Vagina (tissue), 2 donors: ENCODE results near the gene EPS8L3. TPM values are rescaled to one million over a fixed set of nuclear protein-coding genes. Genes with fewer than 3 reads are reported as not detected.
A peak's percentile ranks its signal among the peaks of the same experiment; 100 is the strongest.

Source experiments
- DNase-seq, 2 donors: peaks; one replicate each; pipeline ENCODE4 v3.0.0-alpha.2; 2017; ENCODE audit errors: extremely low spot score in 2 of 2
- H3K27ac ChIP-seq: fragments of 200-600 bp; sonication (generic); one replicate; pipeline ENCODE4 v1.5.1; 2019
- H3K27me3 ChIP-seq: fragments of 200-600 bp; sonication (generic); one replicate; pipeline ENCODE4 v1.5.1; 2019
- H3K36me3 ChIP-seq, 2 donors: fragments of 200-600 bp; sonication (generic); one replicate each; pipeline ENCODE4 v1.5.1; 2017 to 2019
- H3K4me1 ChIP-seq: fragments of 200-600 bp; sonication (generic); one replicate; pipeline ENCODE4 v1.5.1; 2019
- H3K4me3 ChIP-seq, 2 donors: fragments of 200-600 bp; sonication (generic); 1 replicate in 1 of 2; 2 replicates in 1 of 2; pipeline ENCODE4 v1.5.1; 2016 to 2019
- H3K9me3 ChIP-seq: fragments of 200-600 bp; sonication (generic); one replicate; pipeline ENCODE4 v1.5.1; 2019
- POLR2A ChIP-seq, 2 donors: fragments of 450-650 bp; IDR thresholded peaks; one replicate each; pipeline ENCODE4 v1.6.1; 2017; ENCODE audit warnings: antibody characterized with exemption in 2 of 2, mild to moderate bottlenecking in 2 of 2, moderate library complexity in 2 of 2
- POLR2AphosphoS5 ChIP-seq, 2 donors: sonication (generic); formaldehyde crosslinking; IDR thresholded peaks; one replicate each; pipeline ENCODE4 v1.9.0; 2017; ENCODE audit warnings: antibody characterized with exemption in 2 of 2, mild to moderate bottlenecking in 2 of 2, low read depth in 1 of 2; ENCODE audit not compliant: insufficient read depth in 1 of 2
- intact Hi-C: fragments of 100-400 bp; cut with DNase I; formaldehyde crosslinking; loops from one replicate; pipeline ENCODE4 v1.15.1; 2023
- total RNA-seq: library from RNA; depleted of rRNA; stranded (reverse); fragments of >200 nt; gene quantifications from one replicate; pipeline ENCODE4 v1.2.3, GENCODE V29; 2016
- TF ChIP-seq, protein P1 (sequence below), 3 experiments: fragments of 450-650 bp in 2 of 3; fragments of 200-600 bp in 1 of 3; sonication (generic) in 1 of 3; IDR thresholded peaks; one replicate each; pipeline ENCODE4 v1.5.1; 2017 to 2019; ENCODE audit warnings: antibody characterized with exemption in 3 of 3, mild to moderate bottlenecking in 2 of 3, moderate library complexity in 2 of 3

Gene EPS8L3
- total RNA-seq, 1 donor from 2014 or later: not detected

DNA sequence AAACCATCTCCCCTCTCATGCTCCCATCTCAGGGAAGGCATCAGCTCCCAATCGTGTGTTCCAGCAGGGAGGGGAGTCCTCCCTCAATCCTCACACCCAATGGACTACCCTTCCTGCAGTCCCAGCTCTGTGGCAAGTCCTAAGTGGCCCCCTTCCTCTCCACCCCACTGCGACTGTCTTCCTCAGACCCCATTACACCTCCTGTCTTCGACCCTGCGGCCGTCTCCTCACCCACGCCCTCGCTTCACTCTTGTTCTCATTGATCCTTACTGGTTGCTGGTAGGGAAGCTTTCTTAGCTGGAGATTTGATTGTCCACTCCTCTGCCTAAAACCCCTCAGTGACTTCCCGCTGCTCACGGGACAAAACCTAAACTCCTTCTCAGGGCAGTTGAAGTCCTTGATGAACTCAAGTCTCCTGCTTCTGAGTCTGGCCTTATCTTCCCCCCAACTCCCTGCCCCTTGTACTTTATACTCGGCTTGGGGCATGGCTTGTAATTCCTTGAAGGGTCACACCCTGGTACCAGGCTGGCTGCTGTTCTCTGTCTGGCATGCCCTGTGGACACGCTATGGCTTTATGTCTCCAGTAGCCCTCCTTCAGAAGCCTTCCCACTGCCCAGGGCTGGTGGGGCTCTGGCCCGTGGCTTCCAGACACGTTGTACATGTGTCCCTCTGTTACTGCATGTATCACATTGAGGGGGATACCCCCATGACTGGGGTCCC is 2.3 kb upstream of the EPS8L3 start:
- H3K4me1 ChIP-seq: peaks cover 11% of the 10 kb centered on the region
- H3K36me3 ChIP-seq: no peaks in the 10 kb centered on the region
- no peak for DNase-seq
- intact Hi-C loops: no loop called here
- H3K27me3 ChIP-seq: no peaks in the 10 kb centered on the region
- TF ChIP-seq, protein P1, sequence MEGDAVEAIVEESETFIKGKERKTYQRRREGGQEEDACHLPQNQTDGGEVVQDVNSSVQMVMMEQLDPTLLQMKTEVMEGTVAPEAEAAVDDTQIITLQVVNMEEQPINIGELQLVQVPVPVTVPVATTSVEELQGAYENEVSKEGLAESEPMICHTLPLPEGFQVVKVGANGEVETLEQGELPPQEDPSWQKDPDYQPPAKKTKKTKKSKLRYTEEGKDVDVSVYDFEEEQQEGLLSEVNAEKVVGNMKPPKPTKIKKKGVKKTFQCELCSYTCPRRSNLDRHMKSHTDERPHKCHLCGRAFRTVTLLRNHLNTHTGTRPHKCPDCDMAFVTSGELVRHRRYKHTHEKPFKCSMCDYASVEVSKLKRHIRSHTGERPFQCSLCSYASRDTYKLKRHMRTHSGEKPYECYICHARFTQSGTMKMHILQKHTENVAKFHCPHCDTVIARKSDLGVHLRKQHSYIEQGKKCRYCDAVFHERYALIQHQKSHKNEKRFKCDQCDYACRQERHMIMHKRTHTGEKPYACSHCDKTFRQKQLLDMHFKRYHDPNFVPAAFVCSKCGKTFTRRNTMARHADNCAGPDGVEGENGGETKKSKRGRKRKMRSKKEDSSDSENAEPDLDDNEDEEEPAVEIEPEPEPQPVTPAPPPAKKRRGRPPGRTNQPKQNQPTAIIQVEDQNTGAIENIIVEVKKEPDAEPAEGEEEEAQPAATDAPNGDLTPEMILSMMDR (IDR thresholded peaks at IDR 0.05): no peak
- TF ChIP-seq POLR2A (IDR thresholded peaks at IDR 0.05) (no peak), POLR2AphosphoS5 (IDR thresholded peaks at IDR 0.05; ENCODE audit: insufficient read depth in 1 of 2, low read depth in 1 of 2) (no peak)
- H3K9me3 ChIP-seq: no peaks in the 10 kb centered on the region
- H3K27ac ChIP-seq: no peak overlapping the region
- no peak overlapping the region for H3K4me3 ChIP-seq

GRCh38 chr1:109765483-109765815 is 1.7 kb upstream of the EPS8L3 start:
- H3K4me1 ChIP-seq: peaks cover 11% of the 10 kb centered on the region
- intact Hi-C loops: no loop called here
- no peak overlapping the region for H3K4me3 ChIP-seq
- DNase-seq: no peak
- no peaks in the 10 kb centered on the region for H3K36me3 ChIP-seq
- TF ChIP-seq POLR2A (IDR thresholded peaks at IDR 0.05): no peak
- no peak for TF ChIP-seq POLR2AphosphoS5 (IDR thresholded peaks at IDR 0.05; ENCODE audit: insufficient read depth in 1 of 2, low read depth in 1 of 2)
- TF ChIP-seq, protein P1 (IDR thresholded peaks at IDR 0.05): no peak
- no peak overlapping the region for H3K27ac ChIP-seq
- no peaks in the 10 kb centered on the region for H3K27me3 ChIP-seq
- no peaks in the 10 kb centered on the region for H3K9me3 ChIP-seq

GRCh38 chr1:109764561-109765482 is 1.1 kb upstream of the EPS8L3 start:
- intact Hi-C loops: no loop called here
- Histone ChIP-seq H3K4me1 (peaks cover 11% of the 10 kb centered on the region), H3K36me3 (no peaks in the 10 kb centered on the region), H3K4me3 (no peak overlapping the region), H3K27me3 (no peaks in the 10 kb centered on the region), H3K27ac (no peak overlapping the region), H3K9me3 (no peaks in the 10 kb centered on the region)
- DNase-seq: no peak
- TF ChIP-seq POLR2AphosphoS5 (IDR thresholded peaks at IDR 0.05; ENCODE audit: insufficient read depth in 1 of 2, low read depth in 1 of 2) (no peak), POLR2A (IDR thresholded peaks at IDR 0.05) (no peak)
- TF ChIP-seq, protein P1 (IDR thresholded peaks at IDR 0.05): no peak

DNA sequence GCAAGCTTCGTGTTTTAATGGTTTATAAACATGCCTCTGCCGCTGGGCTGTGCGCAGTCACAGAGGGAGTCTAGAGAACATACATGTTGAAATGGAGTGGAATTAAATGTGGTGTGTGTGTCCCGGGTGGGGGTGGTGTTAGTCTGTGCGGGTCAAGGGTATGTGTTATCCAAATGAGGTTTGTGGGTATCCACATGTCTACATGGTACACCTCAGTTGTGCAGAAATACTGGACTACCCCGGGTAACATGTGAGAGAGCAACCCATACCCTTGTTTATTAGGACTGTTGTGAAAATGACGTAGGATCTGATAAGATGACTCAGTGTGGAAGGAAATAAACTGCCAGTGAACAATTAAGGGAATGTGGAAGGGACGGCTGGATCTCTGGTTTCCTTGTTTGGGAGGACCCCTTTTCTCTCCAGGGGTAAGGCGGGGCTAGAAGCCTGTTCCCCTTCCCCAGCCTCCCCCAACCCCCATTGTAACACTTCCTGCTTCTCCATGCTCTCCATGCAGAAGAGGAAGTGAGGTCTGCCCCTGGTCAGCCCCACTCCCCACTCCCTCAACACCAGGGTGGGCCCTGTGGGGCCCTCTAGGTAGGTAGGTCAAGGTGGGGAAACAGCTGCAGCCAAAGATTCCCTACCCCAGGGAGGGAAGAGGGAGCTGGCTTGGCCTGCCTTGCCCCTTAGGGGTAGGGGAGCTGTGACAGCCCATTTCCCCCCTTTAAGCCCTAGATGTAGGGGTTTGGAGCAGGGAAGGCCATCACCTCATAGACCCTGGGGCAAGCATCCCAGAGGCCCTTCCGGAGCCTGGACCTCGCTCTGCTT is 690 bp downstream of the EPS8L3 start:
- Histone ChIP-seq H3K27me3 (no peaks in the 10 kb centered on the region), H3K4me3 (no peak overlapping the region), H3K9me3 (no peaks in the 10 kb centered on the region), H3K27ac (peak overlapping the region; percentile 12), H3K36me3 (no peaks in the 10 kb centered on the region), H3K4me1 (peaks cover 11% of the 10 kb centered on the region)
- DNase-seq: no peak
- intact Hi-C loops: no loop called here
- TF ChIP-seq, protein P1 (IDR thresholded peaks at IDR 0.05): no peak
- TF ChIP-seq POLR2A (IDR thresholded peaks at IDR 0.05): no peak
- no peak for TF ChIP-seq POLR2AphosphoS5 (IDR thresholded peaks at IDR 0.05; ENCODE audit: insufficient read depth in 1 of 2, low read depth in 1 of 2)
